Measurements from ENCODE around the gene PDE3B.
"Not testable (repeated sequence)": the region's sequence is repeated elsewhere in the genome, so short reads cannot be mapped to it uniquely, and the experiment has no call there.

Gene PDE3B

GRCh38 chr11:14676068-14676467 is 32.5 kb downstream of the PDE3B start:
- no peak for DNase-seq (ENCODE audit: low read depth in 3 of 3, low spot score in 1 of 3)

DNA sequence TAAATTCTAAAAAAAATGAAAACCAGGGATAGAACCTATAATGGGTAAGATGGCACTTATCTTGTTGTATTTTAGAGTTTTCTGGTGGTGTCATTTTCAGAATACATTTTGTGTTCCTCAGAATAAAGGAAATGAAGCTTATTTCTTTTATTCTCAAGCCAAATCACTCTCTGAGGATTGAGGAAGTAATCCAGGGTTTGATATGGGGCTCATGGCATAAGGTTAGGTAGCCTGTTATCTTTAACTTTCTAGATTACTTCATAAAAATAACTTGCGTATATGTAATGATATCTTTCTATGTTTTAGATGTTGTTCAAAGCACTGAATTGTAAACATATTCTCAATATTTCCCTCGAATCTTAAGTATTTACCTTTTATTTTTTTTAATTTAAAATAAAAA is 33.5 kb downstream of the PDE3B start:
- DNase-seq (ENCODE audit: low read depth in 3 of 3, low spot score in 1 of 3), result no peak

DNA sequence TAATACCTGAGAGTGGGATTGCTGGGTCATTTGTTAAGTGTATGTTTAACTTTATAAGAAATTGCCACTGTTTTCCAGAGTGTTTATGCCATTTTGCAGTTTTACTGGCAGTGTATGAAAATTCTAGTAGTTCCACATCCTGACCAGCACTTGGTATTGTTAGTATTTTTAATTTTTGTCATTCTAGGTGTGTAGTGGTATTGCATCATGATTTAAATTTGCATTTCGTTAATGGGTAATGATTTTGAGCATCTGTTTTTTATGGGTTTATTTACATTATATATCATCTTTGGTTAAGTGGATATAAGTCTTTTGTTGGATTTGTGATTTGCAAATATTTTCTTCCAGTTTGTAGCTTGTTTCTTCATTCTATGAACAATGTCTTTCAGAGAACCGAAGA is 34.7 kb downstream of the PDE3B start:
- no peak for DNase-seq (ENCODE audit: low read depth in 3 of 3, low spot score in 1 of 3)

DNA sequence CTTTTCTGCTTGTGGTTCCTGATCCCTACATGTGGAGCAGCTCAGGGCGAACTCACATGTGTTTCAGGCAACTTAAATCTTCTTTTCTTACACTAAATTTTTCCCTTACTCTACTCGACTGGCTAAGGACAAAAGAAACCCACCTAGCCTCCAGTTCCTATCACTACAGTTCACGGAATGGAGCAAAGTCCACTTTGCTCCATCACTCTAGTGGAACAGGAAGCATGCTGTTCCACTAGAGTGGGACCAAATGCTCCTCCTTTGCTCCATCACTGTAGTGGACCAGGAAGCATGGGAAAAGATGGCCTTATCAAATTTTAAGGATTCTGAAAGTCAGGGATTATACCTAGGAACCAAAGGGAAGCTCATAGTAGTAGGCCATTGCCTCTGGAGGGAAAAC is 36.1 kb downstream of the PDE3B start:
- no peak for DNase-seq (ENCODE audit: low read depth in 3 of 3, low spot score in 1 of 3)

- not testable (repeated sequence) for DNase-seq (ENCODE audit: low read depth in 3 of 3, low spot score in 1 of 3)
Measured at GRCh38 chr11:14684234-14684915, 40.8 kb downstream of the PDE3B start.

GRCh38 chr11:14687456-14687855 is 43.9 kb downstream of the PDE3B start:
- no peak for DNase-seq (ENCODE audit: low read depth in 3 of 3, low spot score in 1 of 3)

DNA sequence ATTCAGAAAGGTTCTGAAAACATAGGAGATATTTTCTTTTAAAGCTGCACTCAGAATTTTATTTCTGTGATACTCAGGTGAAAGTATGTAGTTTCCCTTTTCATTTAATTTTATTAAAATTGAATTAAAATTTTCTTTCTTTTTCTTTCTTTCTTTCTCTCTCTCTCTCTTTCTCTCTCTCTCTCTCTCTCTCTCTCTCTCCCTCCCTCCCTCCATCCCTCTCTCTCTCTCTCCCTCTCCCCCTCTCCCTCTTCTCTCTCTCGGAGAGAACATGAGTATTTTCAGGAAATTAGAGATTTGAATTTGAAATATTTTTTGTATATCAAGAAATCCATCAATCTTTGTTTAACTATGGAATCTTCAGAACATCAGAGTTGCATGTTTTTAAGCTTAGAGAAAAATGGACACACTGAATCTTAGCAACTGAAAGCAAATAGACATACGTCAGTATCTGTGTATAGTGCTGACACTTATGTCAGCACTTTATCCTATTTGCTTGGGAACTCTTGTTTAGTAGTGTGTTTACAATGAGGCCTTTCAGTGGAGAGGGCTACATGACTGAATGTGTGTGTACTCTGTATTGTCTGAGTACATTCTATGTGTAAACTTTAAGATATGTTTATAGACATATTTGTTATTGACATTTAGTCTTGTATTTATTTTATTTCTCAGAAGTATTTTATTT is 44.5 kb downstream of the PDE3B start:
- no peak for DNase-seq (ENCODE audit: low read depth in 3 of 3, low spot score in 1 of 3)

DNA sequence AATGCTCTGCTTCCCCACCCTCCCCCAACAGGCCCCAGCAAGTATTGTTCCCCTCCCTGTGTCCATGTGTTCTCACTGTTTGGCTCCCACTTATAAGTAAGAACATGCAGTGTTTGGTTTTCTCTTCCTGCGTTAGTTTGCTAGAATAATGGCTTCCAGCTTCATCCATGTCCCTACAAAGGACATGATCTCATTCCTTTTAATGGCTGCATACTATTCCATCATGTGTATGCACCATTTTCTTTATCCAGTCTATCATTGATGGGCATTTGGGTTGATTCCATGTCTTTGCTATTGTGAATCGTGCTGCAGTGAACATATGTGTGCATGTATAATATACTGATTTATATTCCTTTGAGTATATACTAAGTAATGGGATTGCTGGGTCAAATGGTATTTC is 52.1 kb downstream of the PDE3B start:
- DNase-seq (ENCODE audit: low read depth in 3 of 3, low spot score in 1 of 3), result not testable (repeated sequence)

- no peak for DNase-seq (ENCODE audit: low read depth in 3 of 3, low spot score in 1 of 3)
Measured at GRCh38 chr11:14698771-14699170, 55.2 kb downstream of the PDE3B start.

- no peak for DNase-seq (ENCODE audit: low read depth in 3 of 3, low spot score in 1 of 3)
Measured at GRCh38 chr11:14700593-14700992, 57.0 kb downstream of the PDE3B start.

- DNase-seq (ENCODE audit: low read depth in 3 of 3, low spot score in 1 of 3), result no peak
Measured at GRCh38 chr11:14702760-14703159, 59.2 kb downstream of the PDE3B start.

DNA sequence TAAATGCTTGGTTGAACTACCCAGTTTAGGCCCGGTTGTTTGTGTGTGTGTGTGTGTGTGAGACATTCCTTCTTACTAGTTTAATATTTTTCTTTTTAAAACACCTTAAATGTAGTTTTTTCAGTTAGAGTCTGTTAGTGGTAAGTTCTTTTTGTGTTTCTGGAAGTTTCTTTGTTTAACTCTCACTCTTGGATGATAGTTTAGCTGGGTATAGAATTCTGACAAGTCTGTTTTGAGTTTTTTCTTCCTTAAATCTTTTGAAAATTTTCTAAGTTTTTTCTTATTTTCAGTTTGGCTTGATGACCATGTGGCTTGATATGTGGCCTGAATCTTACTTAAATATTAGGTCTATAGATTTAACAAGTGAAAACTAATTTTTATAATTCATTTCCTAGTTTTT is 60.1 kb downstream of the PDE3B start:
- DNase-seq (ENCODE audit: low read depth in 3 of 3, low spot score in 1 of 3), result no peak

GRCh38 chr11:14705067-14705466 is 61.5 kb downstream of the PDE3B start:
- DNase-seq (ENCODE audit: low read depth in 3 of 3, low spot score in 1 of 3), result no peak

DNA sequence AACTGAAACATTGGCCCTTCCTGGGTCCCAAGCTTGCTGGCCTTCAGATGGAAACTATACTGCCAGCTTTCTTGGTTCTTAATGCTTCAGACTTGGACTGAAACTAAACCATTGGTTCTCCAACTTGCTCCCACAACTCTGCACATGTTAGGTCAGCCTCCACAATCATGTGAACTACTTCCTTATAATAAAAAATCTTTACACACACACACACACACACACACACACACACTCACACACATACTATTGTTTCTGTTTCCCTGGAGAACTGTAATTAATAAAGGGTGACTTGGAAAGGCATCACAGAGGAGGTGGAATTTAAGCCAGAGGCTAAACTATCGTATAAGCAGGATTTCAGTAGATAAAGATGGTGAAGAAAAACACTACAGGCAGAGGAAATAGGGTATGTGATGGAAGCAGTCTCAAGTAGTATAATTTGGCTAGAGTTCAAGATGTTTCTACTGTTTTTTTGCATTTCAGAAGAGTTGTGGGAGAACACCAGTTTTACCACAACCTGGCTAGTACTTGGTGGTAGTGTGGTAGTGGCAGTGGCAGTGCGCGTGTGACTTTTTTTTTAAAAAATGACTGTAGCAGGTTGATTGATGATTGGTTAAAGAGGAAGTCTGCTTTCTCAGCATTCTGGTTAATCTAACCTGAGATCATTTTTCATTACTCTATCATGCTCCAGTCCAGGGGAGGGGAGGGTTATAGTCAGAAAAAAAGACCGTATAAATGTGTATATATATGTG is 70.1 kb downstream of the PDE3B start:
- no peak for DNase-seq (ENCODE audit: low read depth in 3 of 3, low spot score in 1 of 3)

- DNase-seq (ENCODE audit: low read depth in 3 of 3, low spot score in 1 of 3), result not testable (repeated sequence)
Measured at GRCh38 chr11:14715669-14716068, 72.1 kb downstream of the PDE3B start.

- DNase-seq (ENCODE audit: low read depth in 3 of 3, low spot score in 1 of 3), result no peak
Measured at GRCh38 chr11:14722496-14722895, 78.9 kb downstream of the PDE3B start.

- no peak for DNase-seq (ENCODE audit: low read depth in 3 of 3, low spot score in 1 of 3)
Measured at GRCh38 chr11:14725150-14725549, 81.5 kb downstream of the PDE3B start.

- no peak for DNase-seq (ENCODE audit: low read depth in 3 of 3, low spot score in 1 of 3)
Measured at GRCh38 chr11:14727215-14727614, 83.6 kb downstream of the PDE3B start.

GRCh38 chr11:14727746-14728145 is 84.1 kb downstream of the PDE3B start:
- no peak for DNase-seq (ENCODE audit: low read depth in 3 of 3, low spot score in 1 of 3)

DNA sequence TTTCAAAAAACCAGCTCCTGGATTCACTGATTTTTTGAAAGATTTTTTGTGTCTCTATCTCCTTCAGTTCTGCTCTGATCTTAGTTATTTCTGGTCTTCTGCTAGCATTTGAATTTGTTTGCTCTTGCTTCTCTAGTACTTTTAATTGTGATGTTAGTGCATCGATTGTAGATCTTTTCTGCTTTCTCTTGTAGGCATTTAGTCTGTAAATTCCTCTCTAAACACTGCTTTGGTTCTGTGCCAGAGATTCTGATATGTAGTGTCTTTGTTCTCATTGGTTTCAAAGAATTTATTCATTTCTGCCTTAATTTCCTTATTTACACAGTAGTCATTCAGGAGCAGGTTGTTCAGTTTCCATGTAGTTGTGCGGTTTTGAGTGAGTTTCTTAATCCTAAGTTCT is 96.9 kb downstream of the PDE3B start:
- DNase-seq (ENCODE audit: low read depth in 3 of 3, low spot score in 1 of 3), result not testable (repeated sequence)

DNA sequence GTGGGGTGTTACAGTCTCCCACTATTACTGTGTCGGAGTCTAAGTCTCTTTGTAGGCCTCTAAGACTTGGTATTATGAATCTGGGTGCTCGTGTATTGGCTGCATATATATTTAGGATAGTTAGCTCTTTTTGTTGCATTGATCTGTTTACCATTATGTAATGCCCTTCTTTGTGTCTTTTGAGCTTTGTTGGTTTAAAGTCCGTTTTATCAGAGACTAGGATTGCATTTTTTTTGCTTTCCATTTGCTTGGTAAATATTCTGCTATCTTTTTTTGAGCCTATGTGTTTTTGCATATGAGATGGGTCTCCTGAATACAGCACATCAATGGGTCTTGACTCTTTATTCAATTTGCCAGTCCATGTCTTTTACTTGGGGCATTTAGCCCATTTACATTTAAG is 97.6 kb downstream of the PDE3B start:
- no peak for DNase-seq (ENCODE audit: low read depth in 3 of 3, low spot score in 1 of 3)

DNA sequence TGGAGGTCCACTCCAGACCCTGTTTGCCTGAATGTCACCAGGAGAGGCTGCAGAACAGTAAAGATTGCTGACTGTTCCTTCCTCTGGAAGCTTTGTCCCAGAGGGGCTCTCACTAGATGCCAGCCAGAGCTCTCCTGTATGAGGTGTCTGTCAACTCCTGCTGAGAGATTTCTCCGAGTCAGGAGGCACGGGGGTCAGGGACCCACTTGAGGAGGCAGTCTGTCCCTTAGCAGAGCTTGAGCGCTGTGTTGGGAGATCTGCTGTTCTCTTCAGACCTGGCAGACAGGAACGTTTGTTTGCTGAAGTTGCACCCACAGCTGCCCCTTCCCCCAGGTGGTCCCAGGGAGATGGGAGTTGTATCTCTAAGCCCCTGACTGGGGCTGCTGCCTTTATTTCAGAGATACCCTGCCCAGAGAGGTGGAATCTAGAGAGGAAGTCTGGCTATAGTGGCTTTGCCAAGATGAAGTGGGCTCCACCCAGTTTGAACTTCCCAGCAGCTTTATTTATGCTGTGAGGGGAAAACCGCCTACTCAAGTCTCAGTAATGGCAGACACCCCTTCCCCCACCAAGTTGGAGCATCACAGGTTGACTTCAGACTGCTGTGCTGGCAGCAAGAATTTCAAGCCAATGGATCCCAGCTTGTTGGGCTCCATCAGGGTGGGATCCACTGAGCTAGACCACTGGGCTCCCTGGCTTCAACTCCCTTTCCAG is 99.4 kb downstream of the PDE3B start:
- no peak for DNase-seq (ENCODE audit: low read depth in 3 of 3, low spot score in 1 of 3)
